GM12878 (cell line): ENCODE data around the gene PRH2. TPM values are rescaled to one million over a fixed set of nuclear protein-coding genes. Genes with fewer than 3 reads are reported as not detected.

Experiments used
- ATAC-seq: fragments of 200-7000 bp; cut with Tn5 transposase; 3 replicates; pipeline ENCODE4 v1.9.1; 2020; ENCODE audit warnings: mild to moderate bottlenecking, moderate library complexity
- BruUV-seq: library from RNA; stranded (reverse); fragments of 400-500 nt; replicated peaks from 2 replicates; lab custom pipeline; 2021; lab: Mats Ljungman, UMichigan
- CTCF ChIA-PET: fragments of 300-600 bp; sonication (Branson Sonifier 250); formaldehyde crosslinking; extraction: SDS; loops from one replicate; lab custom pipeline; 2021; ENCODE audit warnings: inconsistent platforms; lab: Yijun Ruan, JAX
- POLR2A ChIA-PET: fragments of 350-600 bp; formaldehyde crosslinking; extraction: SDS; loops from one replicate; lab custom pipeline; 2021; ENCODE audit warnings: inconsistent platforms; lab: Charles Lee
- RAD21 ChIA-PET: fragments of 300-600 bp; sonication (Branson Sonifier 250); formaldehyde crosslinking; loops from one replicate; lab custom pipeline; 2023; ENCODE audit warnings: antibody characterized with exemption; ENCODE audit not compliant: unreplicated experiment; lab: Charles Lee
- SMC1A ChIA-PET: fragments of 300-600 bp; sonication (Branson Sonifier 250); formaldehyde crosslinking; loops from one replicate; lab custom pipeline; 2023; ENCODE audit not compliant: unreplicated experiment, uncharacterized antibody; lab: Charles Lee
- DNase-seq: peaks from one replicate; pipeline ENCODE4 v3.0.0-alpha.2; 2011; ENCODE audit warnings: low read depth, low spot score
- FAIRE-seq: peaks from 3 replicates; lab custom pipeline; 2011; peaks lifted over from hg19 to GRCh38; lab: Jason Lieb, UNC
- H2AFZ ChIP-seq: 2 replicates; pipeline ENCODE4 v1.6.0; 2011; ENCODE audit warnings: low read depth, low read length, control low read depth; ENCODE audit not compliant: control insufficient read depth
- H3K27ac ChIP-seq: 2 replicates; pipeline ENCODE4 v1.5.1; 2011; ENCODE audit warnings: control low read depth; ENCODE audit not compliant: control insufficient read depth, insufficient read depth
- H3K27me3 ChIP-seq, 2 experiments: replicated peaks in 1 of 2; 2 replicates each; pipeline versions ENCODE4 v1.6.0 to v1.6.1; 2011; ENCODE audit warnings: low read length in 1 of 2; ENCODE audit not compliant: control insufficient read depth in 2 of 2, insufficient read depth in 2 of 2
- H3K36me3 ChIP-seq, 2 experiments: 2 replicates each; pipeline ENCODE4 v1.5.1; 2011; ENCODE audit warnings: low read length in 1 of 2; ENCODE audit not compliant: control insufficient read depth in 2 of 2, insufficient read depth in 2 of 2
- H3K4me1 ChIP-seq: 2 replicates; pipeline ENCODE4 v1.6.1; 2011; ENCODE audit warnings: mild to moderate bottlenecking, low read length, moderate library complexity, mixed read lengths; ENCODE audit not compliant: control insufficient read depth, insufficient read depth
- H3K4me2 ChIP-seq: 2 replicates; pipeline ENCODE4 v1.6.0; 2011; ENCODE audit warnings: control low read depth; ENCODE audit not compliant: control insufficient read depth, insufficient read depth
- H3K4me3 ChIP-seq: fragments of 200-600 bp; sonication (generic); 2 replicates; pipeline ENCODE4 v1.5.1; 2016
- H3K79me2 ChIP-seq: 2 replicates; pipeline ENCODE4 v1.6.0; 2011; ENCODE audit warnings: low read length; ENCODE audit not compliant: control insufficient read depth, insufficient read depth
- H3K9ac ChIP-seq: 2 replicates; pipeline ENCODE4 v1.8.0; 2011; ENCODE audit warnings: low read length, control low read depth, mixed read lengths; ENCODE audit not compliant: control insufficient read depth, insufficient read depth
- H3K9me3 ChIP-seq: replicated peaks from 3 replicates; pipeline ENCODE4 v1.5.1; 2011; ENCODE audit warnings: mild to moderate bottlenecking, low read length; ENCODE audit not compliant: control insufficient read depth, insufficient read depth
- H4K20me1 ChIP-seq: 2 replicates; pipeline ENCODE4 v1.6.0; 2011; ENCODE audit not compliant: control insufficient read depth, insufficient read depth
- CUX1 ChIP-seq: IDR thresholded peaks from 2 replicates; pipeline ENCODE4 v1.6.1; 2012; ENCODE audit warnings: improper control_type of control experiment, low read depth, low read length; ENCODE audit not compliant: insufficient replicate concordance
- FOS ChIP-seq: IDR thresholded peaks from 3 replicates; pipeline ENCODE4 v1.6.1; 2011; ENCODE audit warnings: borderline replicate concordance; ENCODE audit not compliant: insufficient read length; ENCODE audit errors: extremely low read depth
- MTA2 ChIP-seq: fragments of 450-650 bp; IDR thresholded peaks from 2 replicates; pipeline ENCODE4 v1.6.1; 2016; ENCODE audit warnings: low read depth, mild to moderate bottlenecking, moderate library complexity
- RAD21 ChIP-seq: IDR thresholded peaks from 2 replicates; pipeline ENCODE4 v1.6.1; 2011; ENCODE audit warnings: mild to moderate bottlenecking, low read depth, low read length, moderate library complexity; ENCODE audit not compliant: insufficient read depth
- SRF ChIP-seq, 2 experiments: IDR thresholded peaks; 2 replicates each; pipeline ENCODE4 v1.6.1; 2011; ENCODE audit warnings: low read depth in 2 of 2, low read length in 2 of 2, mild to moderate bottlenecking in 1 of 2, moderate library complexity in 1 of 2
- ZBTB40 ChIP-seq: fragments of 450-650 bp; IDR thresholded peaks from 2 replicates; pipeline ENCODE4 v1.6.1; 2016; ENCODE audit warnings: mild to moderate bottlenecking, moderate library complexity, borderline replicate concordance
- ZNF207 ChIP-seq: fragments of 450-650 bp; IDR thresholded peaks from 2 replicates; pipeline ENCODE4 v1.6.1; 2014; ENCODE audit warnings: antibody characterized with exemption, mild to moderate bottlenecking, borderline replicate concordance
- ZSCAN29 ChIP-seq: fragments of 450-650 bp; IDR thresholded peaks from 2 replicates; pipeline ENCODE4 v1.6.1; 2017; ENCODE audit warnings: mild to moderate bottlenecking, moderate library complexity
- WGBS: methylation state at CpG from one replicate; pipeline ENCODE4 v1.1.6; 2016; ENCODE audit warnings: low lambda C conversion rate; ENCODE audit not compliant: insufficient replicate concordance, insufficient coverage; ENCODE audit errors: missing lambda C conversion rate; 5-methylcytosine and 5-hydroxymethylcytosine counted together
- in situ Hi-C: fragments of 300-500 bp; cut with MboI; formaldehyde crosslinking; loops from 9 replicates; pipeline ENCODE4 v1.14.3; 2018; ENCODE audit warnings: mixed read lengths
- intact Hi-C: fragments of 100-400 bp; cut with micrococcal nuclease; formaldehyde crosslinking; loops from one replicate; pipeline ENCODE4 v1.14.2; 2022; ENCODE audit not compliant: unreplicated experiment
- polyA plus RNA-seq, 11 experiments: library from polyadenylated mRNA; depleted of rRNA in 4 of 11; unstranded in 6 of 11; stranded (reverse) in 5 of 11; fragments of >200 nt; fragmentation: Nextera tagmentation in 4 of 11; fragmentation: Illumina TruSeq in 1 of 11; extraction: Ambion mirVana in 4 of 11; extraction: Trizol in 1 of 11; gene quantifications; 1 replicate in 1 of 11; 2 replicates in 10 of 11; pipeline versions ENCODE4 v1.2.1 to v1.2.3, GENCODE V29; 2011 to 2016; ENCODE audit warnings: inconsistent platforms in 2 of 11, missing spikeins in 2 of 11, low read depth in 1 of 11
- total RNA-seq, 4 experiments: library from RNA; depleted of rRNA in 3 of 4; stranded (reverse); fragments of >200 nt in 3 of 4; fragmentation: Illumina TruSeq in 1 of 4; extraction: Trizol in 1 of 4; gene quantifications; 2 replicates each; pipeline versions ENCODE4 v1.2.1 to v1.2.3, GENCODE V29; 2013 to 2021

Gene PRH2
- total and polyA plus RNA-seq, 10 of the 15 experiments (the other 5 are each of a cell fraction or from before 2014, with no cell fraction given), result 0.14 to 0.50 TPM; not detected in 8

GRCh38 chr12:10904686-10905085 is 24.4 kb upstream of the PRH2 start:
- Histone ChIP-seq H3K4me2 (no peak overlapping the region), H3K27me3 (no peaks in the 10 kb centered on the region), H4K20me1 (no peaks in the 10 kb centered on the region), H3K9me3 (peaks cover 3% of the 10 kb centered on the region; the same call in 2 of the 3 replicates), H3K9ac (no peak overlapping the region), H3K36me3 (no peaks in the 10 kb centered on the region; a peak in 1 of 4 replicates), H3K27ac (no peak overlapping the region), H3K79me2 (no peaks in the 10 kb centered on the region), H3K4me1 (no peaks in the 10 kb centered on the region), H2AFZ (no peak overlapping the region), H3K4me3 (no peak overlapping the region)
- SMC1A ChIA-PET, result no interaction called here
- intact Hi-C loops, result no loop called here
- no TSS peak for BruUV-seq
- CTCF ChIA-PET, result no interaction called here
- FAIRE-seq (no peak), ATAC-seq (no peak), DNase-seq (no peak)
- POLR2A ChIA-PET, result no interaction called here
- WGBS, result 73% methylated on average over 4 of the region's 4 CpGs
- TF ChIP-seq SRF (IDR thresholded peaks at IDR 0.05; ENCODE audit: low read depth in 2 of 2, low read length in 2 of 2), result no peak
- in situ Hi-C loops, result no loop called here
- RAD21 ChIA-PET, result no interaction called here

GRCh38 chr12:10909462-10909861 is 19.6 kb upstream of the PRH2 start, which contains the start of gene TAS2R13:
Gene TAS2R13, minus strand, starts transcription at chr12:10909562. Its CDS starts 264 bp downstream, at chr12:10909298.
- Histone ChIP-seq H3K36me3 (no peaks in the 10 kb centered on the region; a peak in 1 of 4 replicates), H3K9ac (no peak within 1 kb of the TSS), H3K27me3 (no peaks in the 10 kb centered on the region), H3K4me3 (no peak within 1 kb of the TSS), H3K4me1 (no peaks in the 10 kb centered on the region), H2AFZ (no peak within 1 kb of the TSS), H3K9me3 (peaks cover 3% of the 10 kb centered on the region; the same call in 2 of the 3 replicates), H3K4me2 (no peak within 1 kb of the TSS), H4K20me1 (no peaks in the 10 kb centered on the region), H3K79me2 (no peaks in the 10 kb centered on the region), H3K27ac (no peak within 1 kb of the TSS)
- intact Hi-C loops (no loop called here), in situ Hi-C loops (no loop called here)
- no peak for DNase-seq
- no peak for FAIRE-seq
- no TSS peak for BruUV-seq
- WGBS, result 88% methylated on average over 1 of the region's 1 CpG
- POLR2A ChIA-PET, result no interaction called here
- no peak for ATAC-seq
- RAD21 ChIA-PET, result no interaction called here
- SMC1A ChIA-PET, result no interaction called here
- CTCF ChIA-PET, result interaction anchor here (0.7 kb wide), 1 partner anchor 24 kb away, joined by 3 read pairs; no protein-coding TSS in a partner anchor
- TF ChIP-seq ZNF207, result no peak
- no peak for TF ChIP-seq ZSCAN29
- TF ChIP-seq RAD21, result no peak
- no peak for TF ChIP-seq MTA2
- TF ChIP-seq FOS, result no peak
- no peak for TF ChIP-seq ZBTB40
- TF ChIP-seq CUX1, result no peak
